Measurements from ENCODE around the gene HS3ST3A1.

GRCh38 chr17:13636951-13637350 is 35.2 kb upstream of the HS3ST3A1 start:
- no peak for TF ChIP-seq POLR2A (IDR thresholded peaks at IDR 0.05)
- TF ChIP-seq CTCF (IDR thresholded peaks at IDR 0.05): no peak

Data from body of pancreas (tissue), 4 donors.